Activated T-helper 17 cell treated with anti-CD3 and anti-CD28 coated beads, Interleukin-2, amount 50 U/mL, for 72 hours (primary cell): ENCODE data around the gene CACNA1A. TPM values are rescaled to one million over a fixed set of nuclear protein-coding genes. Genes with fewer than 3 reads are reported as not detected.

Experiments used
- ATAC-seq: fragments of 150-1000 bp; cut with Tn5 transposase; replicated peaks from 2 replicates; pipeline ENCODE4 v1.10.0; 2021; ENCODE audit warnings: mild to moderate bottlenecking, moderate library complexity
- H3K27ac Mint-ChIP-seq: one replicate; pipeline ENCODE4 v1.8.0; 2022; ENCODE audit warnings: mixed read lengths
- H3K27me3 Mint-ChIP-seq: one replicate; pipeline ENCODE4 v1.8.0; 2022; ENCODE audit warnings: mixed read lengths
- H3K36me3 Mint-ChIP-seq: one replicate; pipeline ENCODE4 v1.8.0; 2022; ENCODE audit warnings: low read depth, mild to moderate bottlenecking, mixed read lengths
- H3K4me1 Mint-ChIP-seq: one replicate; pipeline ENCODE4 v1.8.0; 2022; ENCODE audit warnings: mixed read lengths
- H3K4me3 Mint-ChIP-seq: one replicate; pipeline ENCODE4 v1.8.0; 2022; ENCODE audit warnings: mild to moderate bottlenecking, mixed read lengths
- H3K9me3 Mint-ChIP-seq: one replicate; pipeline ENCODE4 v1.8.0; 2022; ENCODE audit warnings: mixed read lengths
- total RNA-seq, 2 donors: library from RNA; stranded (reverse); gene quantifications; one replicate each; pipeline ENCODE4 v1.2.3, GENCODE V29; 2022

Gene CACNA1A
- total RNA-seq, 2 donors from 2014 or later = 2.0 to 2.5 TPM

- Mint-ChIP-seq H3K27me3 (peaks cover 53% of the 10 kb centered on the region), H3K27ac (no peak overlapping the region), H3K9me3 (no peaks in the 10 kb centered on the region), H3K4me3 (no peak overlapping the region), H3K36me3 (no peaks in the 10 kb centered on the region), H3K4me1 (peaks cover 3% of the 10 kb centered on the region)
- ATAC-seq = no peak
Measured at GRCh38 chr19:13303381-13304129, 202.7 kb downstream of the CACNA1A start.

- H3K27ac Mint-ChIP-seq = no peak overlapping the region
- no peaks in the 10 kb centered on the region for H3K36me3 Mint-ChIP-seq
- H3K4me3 Mint-ChIP-seq = no peak overlapping the region
- no peaks in the 10 kb centered on the region for H3K9me3 Mint-ChIP-seq
- peaks cover 53% of the 10 kb centered on the region for H3K27me3 Mint-ChIP-seq
- H3K4me1 Mint-ChIP-seq = peaks cover 3% of the 10 kb centered on the region
- ATAC-seq = no peak
Measured at GRCh38 chr19:13302526-13303270, 203.6 kb downstream of the CACNA1A start.

- no peak overlapping the region for H3K27ac Mint-ChIP-seq
- ATAC-seq = no peak
- peaks cover 3% of the 10 kb centered on the region for H3K4me1 Mint-ChIP-seq
- no peak overlapping the region for H3K4me3 Mint-ChIP-seq
- no peaks in the 10 kb centered on the region for H3K9me3 Mint-ChIP-seq
- no peaks in the 10 kb centered on the region for H3K36me3 Mint-ChIP-seq
- peaks cover 52% of the 10 kb centered on the region for H3K27me3 Mint-ChIP-seq
Measured at GRCh38 chr19:13301627-13302334, 204.5 kb downstream of the CACNA1A start.

- Mint-ChIP-seq H3K4me3 (no peak overlapping the region), H3K9me3 (no peaks in the 10 kb centered on the region), H3K27ac (no peak overlapping the region), H3K27me3 (peaks cover 47% of the 10 kb centered on the region), H3K36me3 (no peaks in the 10 kb centered on the region), H3K4me1 (peaks cover 3% of the 10 kb centered on the region)
- ATAC-seq = no peak
Measured at GRCh38 chr19:13300421-13301030, 205.8 kb downstream of the CACNA1A start.

- Mint-ChIP-seq H3K4me1 (peaks cover 3% of the 10 kb centered on the region), H3K4me3 (peak overlapping the region; percentile 41), H3K9me3 (no peaks in the 10 kb centered on the region), H3K36me3 (no peaks in the 10 kb centered on the region), H3K27me3 (peaks cover 40% of the 10 kb centered on the region), H3K27ac (no peak overlapping the region)
- ATAC-seq = no peak
Measured at GRCh38 chr19:13299838-13300237, 206.4 kb downstream of the CACNA1A start.

GRCh38 chr19:13298565-13299481, 207.5 kb downstream of the CACNA1A start:
- H3K27me3 Mint-ChIP-seq = peaks cover 33% of the 10 kb centered on the region
- ATAC-seq = no peak
- no peaks in the 10 kb centered on the region for H3K36me3 Mint-ChIP-seq
- peak overlapping the region; percentile 41 for H3K4me3 Mint-ChIP-seq
- H3K27ac Mint-ChIP-seq = no peak overlapping the region
- H3K9me3 Mint-ChIP-seq = no peaks in the 10 kb centered on the region
- peaks cover 3% of the 10 kb centered on the region for H3K4me1 Mint-ChIP-seq

- ATAC-seq = no peak
- no peak overlapping the region for H3K27ac Mint-ChIP-seq
- no peaks in the 10 kb centered on the region for H3K9me3 Mint-ChIP-seq
- H3K4me3 Mint-ChIP-seq = no peak overlapping the region
- H3K36me3 Mint-ChIP-seq = no peaks in the 10 kb centered on the region
- peaks cover 25% of the 10 kb centered on the region for H3K27me3 Mint-ChIP-seq
- peaks cover 3% of the 10 kb centered on the region for H3K4me1 Mint-ChIP-seq
Measured at GRCh38 chr19:13297023-13297422, 209.3 kb downstream of the CACNA1A start.

- H3K4me3 Mint-ChIP-seq = no peak overlapping the region
- H3K4me1 Mint-ChIP-seq = peaks cover 3% of the 10 kb centered on the region
- no peaks in the 10 kb centered on the region for H3K9me3 Mint-ChIP-seq
- no peak overlapping the region for H3K27ac Mint-ChIP-seq
- no peaks in the 10 kb centered on the region for H3K36me3 Mint-ChIP-seq
- H3K27me3 Mint-ChIP-seq = peaks cover 10% of the 10 kb centered on the region
- no peak for ATAC-seq
Measured at GRCh38 chr19:13294812-13295567, 211.3 kb downstream of the CACNA1A start.

GRCh38 chr19:13291913-13292312, 214.4 kb downstream of the CACNA1A start:
- Mint-ChIP-seq H3K4me1 (no peaks in the 10 kb centered on the region), H3K27ac (no peak overlapping the region), H3K9me3 (no peaks in the 10 kb centered on the region), H3K27me3 (no peaks in the 10 kb centered on the region), H3K36me3 (no peaks in the 10 kb centered on the region), H3K4me3 (no peak overlapping the region)
- no peak for ATAC-seq

- Mint-ChIP-seq H3K9me3 (no peaks in the 10 kb centered on the region), H3K27me3 (no peaks in the 10 kb centered on the region), H3K27ac (no peak overlapping the region), H3K4me1 (no peaks in the 10 kb centered on the region), H3K36me3 (no peaks in the 10 kb centered on the region), H3K4me3 (no peak overlapping the region)
- no peak for ATAC-seq
Measured at GRCh38 chr19:13290741-13291140, 215.5 kb downstream of the CACNA1A start.

- no peak for ATAC-seq
- Mint-ChIP-seq H3K36me3 (no peaks in the 10 kb centered on the region), H3K9me3 (no peaks in the 10 kb centered on the region), H3K27ac (no peak overlapping the region), H3K27me3 (no peaks in the 10 kb centered on the region), H3K4me1 (no peaks in the 10 kb centered on the region), H3K4me3 (no peak overlapping the region)
Measured at GRCh38 chr19:13289295-13289694, 217.0 kb downstream of the CACNA1A start.

- Mint-ChIP-seq H3K27me3 (no peaks in the 10 kb centered on the region), H3K9me3 (no peaks in the 10 kb centered on the region), H3K27ac (no peak overlapping the region), H3K4me1 (no peaks in the 10 kb centered on the region), H3K36me3 (no peaks in the 10 kb centered on the region), H3K4me3 (no peak overlapping the region)
- no peak for ATAC-seq
Measured at GRCh38 chr19:13286195-13286985, 219.9 kb downstream of the CACNA1A start.
